Measurements from ENCODE around the gene NOTCH1.

DNA sequence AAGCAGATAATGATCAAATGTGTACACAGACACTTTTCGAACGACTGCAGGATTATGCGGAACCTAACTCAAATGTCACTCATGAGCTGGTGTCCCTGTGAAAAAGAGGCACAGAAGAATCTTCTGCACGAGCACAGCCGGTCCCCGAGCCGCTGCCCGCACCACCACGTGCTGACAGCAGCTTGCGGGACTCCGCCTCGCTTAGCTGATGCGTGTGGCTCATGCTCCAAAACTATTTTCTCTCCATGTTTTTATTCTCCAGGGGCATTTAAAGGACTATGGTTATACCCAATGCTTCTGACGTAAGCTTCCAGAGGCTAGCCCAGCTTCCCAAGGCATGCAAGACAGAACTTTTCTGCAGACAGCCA, 72.5 kb downstream of the NOTCH1 start:
- TF ChIP-seq POLR2A (IDR thresholded peaks at IDR 0.05) (no peak), CTCF (IDR thresholded peaks at IDR 0.05) (no peak), POLR2AphosphoS5 (IDR thresholded peaks at IDR 0.05) (no peak)

Data from gastroesophageal sphincter (tissue), 3 donors.